Endothelial cell of umbilical vein (primary cell): ENCODE data around the gene CTDSP1. TPM values are rescaled to one million over a fixed set of nuclear protein-coding genes. Genes with fewer than 3 reads are reported as not detected.

Source experiments
- BruUV-seq: library from RNA; stranded (reverse); fragments of 400-500 nt; replicated peaks from 2 replicates; lab custom pipeline; 2021; lab: Mats Ljungman, UMichigan
- CTCF ChIA-PET: fragments of 300-600, 350-600 bp; sonication (Branson Sonifier 250); formaldehyde crosslinking; loops from one replicate; lab custom pipeline; 2021; ENCODE audit warnings: antibody characterized with exemption, inconsistent platforms; lab: Charles Lee
- POLR2A ChIA-PET: fragments of 300-600, 350-600 bp; sonication (Branson Sonifier 250); formaldehyde crosslinking; loops from one replicate; lab custom pipeline; 2021; ENCODE audit warnings: antibody characterized with exemption, inconsistent platforms; lab: Charles Lee
- DNase-seq: peaks from one replicate; pipeline ENCODE4 v3.0.0-alpha.2; 2011; ENCODE audit warnings: low read depth, low spot score
- FAIRE-seq: peaks from 2 replicates; lab custom pipeline; 2011; peaks lifted over from hg19 to GRCh38; lab: Jason Lieb, UNC
- H2AFZ ChIP-seq: 2 replicates; pipeline ENCODE4 v1.6.0; 2012; ENCODE audit warnings: low read depth, low read length, control low read depth, inconsistent platforms
- H3K27ac ChIP-seq: 2 replicates; pipeline ENCODE4 v1.5.1; 2011; ENCODE audit warnings: low read depth, mild to moderate bottlenecking, control low read depth, low read length, moderate library complexity; ENCODE audit not compliant: insufficient read depth
- H3K27me3 ChIP-seq, 2 experiments: 2 replicates each; pipeline versions ENCODE4 v1.6.0 to v1.6.1; 2011; ENCODE audit warnings: low read length in 2 of 2, mixed read lengths in 1 of 2; ENCODE audit not compliant: control insufficient read depth in 2 of 2, insufficient read depth in 2 of 2
- H3K36me3 ChIP-seq, 2 experiments: 2 replicates in 1 of 2; 3 replicates in 1 of 2; pipeline ENCODE4 v1.5.1; 2011; ENCODE audit warnings: low read length in 2 of 2, mild to moderate bottlenecking in 1 of 2, moderate library complexity in 1 of 2; ENCODE audit not compliant: control insufficient read depth in 2 of 2, insufficient read depth in 2 of 2; ENCODE audit errors: extremely low read depth in 1 of 2
- H3K4me1 ChIP-seq: 3 replicates; pipeline ENCODE4 v1.5.1; 2011; ENCODE audit warnings: mild to moderate bottlenecking, low read length; ENCODE audit not compliant: control insufficient read depth, insufficient read depth; ENCODE audit errors: extremely low read depth
- H3K4me2 ChIP-seq: 2 replicates; pipeline ENCODE4 v1.6.1; 2011; ENCODE audit warnings: low read length, control low read depth, mixed read lengths; ENCODE audit not compliant: insufficient read depth
- H3K4me3 ChIP-seq, 3 experiments: fragments of 200-600 bp in 1 of 3; sonication (generic), shearing (Covaris generic) in 1 of 3; replicated peaks in 1 of 3; 2 replicates each; pipeline ENCODE4 v1.5.1; 2011 to 2016; ENCODE audit warnings: control low read depth in 3 of 3, low read length in 3 of 3, mild to moderate bottlenecking in 2 of 3, inconsistent platforms in 1 of 3, low read depth in 1 of 3, moderate library complexity in 1 of 3; ENCODE audit not compliant: insufficient read depth in 1 of 3
- H3K79me2 ChIP-seq: 2 replicates; pipeline ENCODE4 v1.6.0; 2012; ENCODE audit warnings: low read length, inconsistent platforms; ENCODE audit not compliant: control insufficient read depth, insufficient read depth
- H3K9ac ChIP-seq: replicated peaks from 2 replicates; pipeline ENCODE3; 2011; ENCODE audit warnings: low read length, control low read depth; ENCODE audit not compliant: insufficient read depth; ENCODE audit errors: extremely low read depth
- H3K9me1 ChIP-seq: replicated peaks from 3 replicates; pipeline ENCODE4 v1.6.0; 2011; ENCODE audit warnings: mild to moderate bottlenecking, low read length; ENCODE audit not compliant: control insufficient read depth, insufficient read depth; ENCODE audit errors: extremely low read depth
- H3K9me3 ChIP-seq: replicated peaks from 2 replicates; pipeline ENCODE4 v1.5.1; 2012; ENCODE audit warnings: low read length, inconsistent platforms; ENCODE audit not compliant: control insufficient read depth, insufficient read depth
- H4K20me1 ChIP-seq: replicated peaks from 2 replicates; pipeline ENCODE3; 2011; ENCODE audit warnings: mild to moderate bottlenecking, low read length; ENCODE audit not compliant: control insufficient read depth, insufficient read depth; ENCODE audit errors: extremely low read depth
- EZH2 ChIP-seq: IDR thresholded peaks from 2 replicates; pipeline ENCODE4 v1.6.1; 2012; ENCODE audit warnings: borderline replicate concordance, low read depth, mild to moderate bottlenecking, moderate library complexity, low read length, inconsistent platforms; ENCODE audit not compliant: severe bottlenecking
- FOS ChIP-seq: IDR thresholded peaks from 2 replicates; pipeline ENCODE4 v1.6.1; 2011; ENCODE audit warnings: mild to moderate bottlenecking, low read length, moderate library complexity, borderline replicate concordance; ENCODE audit not compliant: insufficient read depth
- GATA2 ChIP-seq: IDR thresholded peaks from 2 replicates; pipeline ENCODE4 v1.7.0; 2011; ENCODE audit warnings: low read depth, mild to moderate bottlenecking, moderate library complexity, mixed read lengths, low read length; ENCODE audit not compliant: insufficient read length, insufficient read depth
- JUN ChIP-seq: IDR thresholded peaks from 2 replicates; pipeline ENCODE4 v1.6.1; 2011; ENCODE audit warnings: borderline replicate concordance, low read depth; ENCODE audit not compliant: insufficient read length, insufficient read depth
- MYC ChIP-seq: IDR thresholded peaks from one replicate; pipeline ENCODE4 v1.6.1; 2011; ENCODE audit warnings: mild to moderate bottlenecking, low read depth, low read length
- POLR2A ChIP-seq: IDR thresholded peaks from 2 replicates; pipeline ENCODE4 v1.6.1; 2012; ENCODE audit warnings: low read depth, mild to moderate bottlenecking, control low read depth, low read length
- POLR2AphosphoS5 ChIP-seq: IDR thresholded peaks from 2 replicates; pipeline ENCODE4 v1.6.1; 2012; ENCODE audit warnings: low read depth, mild to moderate bottlenecking, control low read depth, low read length, moderate library complexity; ENCODE audit not compliant: insufficient read depth
- dilution Hi-C: fragments of 300-500 bp; cut with MboI; formaldehyde crosslinking; loops from one replicate; pipeline ENCODE4 v1.15.0; 2019; ENCODE audit warnings: low sequenced_read_pairs; ENCODE audit not compliant: extremely low pct_ligation_motif_present
- intact Hi-C: fragments of 100-400 bp; cut with micrococcal nuclease; formaldehyde crosslinking; loops from one replicate; pipeline ENCODE4 v1.10.0; 2022
- polyA plus RNA-seq, 4 experiments: library from polyadenylated mRNA; depleted of rRNA in 3 of 4; stranded (reverse) in 3 of 4; unstranded in 1 of 4; fragments of >200 nt; gene quantifications; 2 replicates each; pipeline versions ENCODE4 v1.2.1 to v1.2.3, GENCODE V29; 2011 to 2012; ENCODE audit warnings: missing spikeins in 1 of 4
- total RNA-seq: library from RNA; stranded (reverse); gene quantifications from 2 replicates; pipeline ENCODE4 v1.2.3, GENCODE V29; 2021
- TF ChIP-seq, protein P1 (sequence below), 2 donors: IDR thresholded peaks; 1 replicate in 1 of 2; 2 replicates in 1 of 2; pipeline ENCODE4 v1.5.1; 2011; ENCODE audit warnings: low read length in 2 of 2, mild to moderate bottlenecking in 2 of 2, moderate library complexity in 2 of 2, control low read depth in 1 of 2, inconsistent platforms in 1 of 2, low read depth in 1 of 2; ENCODE audit not compliant: insufficient read depth in 1 of 2; ENCODE audit errors: extremely low read depth in 1 of 2
- TF ChIP-seq, protein P2 (sequence below): IDR thresholded peaks from 2 replicates; pipeline ENCODE4 v1.6.1; 2011; ENCODE audit not compliant: insufficient read depth, insufficient read length

Gene CTDSP1
- total and polyA plus RNA-seq, 2 donors (not counting 3 experiments of a cell fraction or from before 2014, with no cell fraction given), result 86.1 to 112 TPM

DNA sequence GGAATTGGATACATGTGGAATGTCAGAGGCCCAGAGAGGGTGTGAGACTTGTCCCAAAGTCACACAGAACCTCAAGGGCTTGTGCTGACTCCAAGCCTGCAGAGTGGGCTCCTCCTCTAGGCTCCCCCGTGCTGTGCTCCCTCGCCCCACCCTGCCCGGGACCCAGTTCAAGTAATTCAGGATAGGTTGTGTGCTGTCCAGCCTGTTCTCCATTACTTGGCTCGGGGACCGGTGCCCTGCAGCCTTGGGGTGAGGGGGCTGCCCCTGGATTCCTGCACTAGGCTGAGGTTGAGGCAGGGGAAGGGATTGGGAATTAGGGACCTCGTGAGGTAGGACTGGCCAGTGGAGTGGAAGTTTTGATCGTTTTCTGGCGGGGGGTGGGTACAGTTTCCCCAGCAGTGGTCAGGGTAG is 2.8 kb downstream of the CTDSP1 start:
- H3K36me3 ChIP-seq, result peaks cover 0 to 24% of the 10 kb centered on the region in 2 experiments
- H3K79me2 ChIP-seq, result peaks cover 21% of the 10 kb centered on the region
- CTCF ChIA-PET, result no interaction called here
- no peaks in the 10 kb centered on the region for H3K27me3 ChIP-seq
- H3K4me2 ChIP-seq, result no peak overlapping the region
- H3K9ac ChIP-seq, result no peak overlapping the region
- intact Hi-C loops (no loop called here), dilution Hi-C loops (no loop called here)
- H3K27ac ChIP-seq, result no peak overlapping the region
- DNase-seq (no peak), FAIRE-seq (no peak)
- H4K20me1 ChIP-seq, result no peaks in the 10 kb centered on the region
- H3K4me3 ChIP-seq, result no peak overlapping the region
- no peak overlapping the region for H2AFZ ChIP-seq
- peaks cover 37% of the 10 kb centered on the region for H3K4me1 ChIP-seq
- H3K9me3 ChIP-seq, result no peaks in the 10 kb centered on the region
- no TSS peak for BruUV-seq
- POLR2A ChIA-PET, result no interaction called here
- no peak for TF ChIP-seq MYC
- TF ChIP-seq EZH2, result no peak
- TF ChIP-seq POLR2A, result no peak
- no peak for TF ChIP-seq GATA2
- TF ChIP-seq POLR2AphosphoS5, result no peak
- no peak for TF ChIP-seq JUN
- no peak for TF ChIP-seq FOS
- TF ChIP-seq, protein P1, sequence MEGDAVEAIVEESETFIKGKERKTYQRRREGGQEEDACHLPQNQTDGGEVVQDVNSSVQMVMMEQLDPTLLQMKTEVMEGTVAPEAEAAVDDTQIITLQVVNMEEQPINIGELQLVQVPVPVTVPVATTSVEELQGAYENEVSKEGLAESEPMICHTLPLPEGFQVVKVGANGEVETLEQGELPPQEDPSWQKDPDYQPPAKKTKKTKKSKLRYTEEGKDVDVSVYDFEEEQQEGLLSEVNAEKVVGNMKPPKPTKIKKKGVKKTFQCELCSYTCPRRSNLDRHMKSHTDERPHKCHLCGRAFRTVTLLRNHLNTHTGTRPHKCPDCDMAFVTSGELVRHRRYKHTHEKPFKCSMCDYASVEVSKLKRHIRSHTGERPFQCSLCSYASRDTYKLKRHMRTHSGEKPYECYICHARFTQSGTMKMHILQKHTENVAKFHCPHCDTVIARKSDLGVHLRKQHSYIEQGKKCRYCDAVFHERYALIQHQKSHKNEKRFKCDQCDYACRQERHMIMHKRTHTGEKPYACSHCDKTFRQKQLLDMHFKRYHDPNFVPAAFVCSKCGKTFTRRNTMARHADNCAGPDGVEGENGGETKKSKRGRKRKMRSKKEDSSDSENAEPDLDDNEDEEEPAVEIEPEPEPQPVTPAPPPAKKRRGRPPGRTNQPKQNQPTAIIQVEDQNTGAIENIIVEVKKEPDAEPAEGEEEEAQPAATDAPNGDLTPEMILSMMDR (IDR thresholded peaks at IDR 0.05; ENCODE audit: extremely low read depth in 1 of 2, insufficient read depth in 1 of 2, low read depth in 1 of 2, low read length in 2 of 2), result no peak
- TF ChIP-seq, protein P2, sequence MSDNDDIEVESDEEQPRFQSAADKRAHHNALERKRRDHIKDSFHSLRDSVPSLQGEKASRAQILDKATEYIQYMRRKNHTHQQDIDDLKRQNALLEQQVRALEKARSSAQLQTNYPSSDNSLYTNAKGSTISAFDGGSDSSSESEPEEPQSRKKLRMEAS, result no peak
- no peaks in the 10 kb centered on the region for H3K9me1 ChIP-seq
